DND-41 (cell line): Measurements from ENCODE around the gene HDGFL3.

Experiments
- ATAC-seq: fragments of 200-7000 bp; cut with Tn5 transposase; 3 replicates; pipeline ENCODE4 v1.9.1; 2021; ENCODE audit warnings: low read depth; ENCODE audit not compliant: insufficient read depth
- DNase-seq: peaks from one replicate; pipeline ENCODE4 v3.0.0-alpha.2; 2020
- H2AFZ ChIP-seq: 2 replicates; pipeline ENCODE4 v1.6.0; 2012; ENCODE audit warnings: low read depth, low read length
- H3K27ac ChIP-seq: 2 replicates; pipeline ENCODE4 v1.5.1; 2012; ENCODE audit warnings: low read length, inconsistent platforms
- H3K27me3 ChIP-seq: fragments of 200-600 bp; sonication (generic); 2 replicates; pipeline ENCODE4 v1.6.0; 2012; ENCODE audit warnings: low read length, mild to moderate bottlenecking, inconsistent platforms; ENCODE audit not compliant: insufficient read depth, poor library complexity
- H3K36me3 ChIP-seq: 2 replicates; pipeline ENCODE4 v1.5.1; 2012; ENCODE audit warnings: low read length, inconsistent platforms; ENCODE audit not compliant: insufficient read depth
- H3K4me1 ChIP-seq: 2 replicates; pipeline ENCODE4 v1.5.1; 2012; ENCODE audit warnings: mild to moderate bottlenecking, low read length; ENCODE audit not compliant: insufficient read depth
- H3K4me2 ChIP-seq: 2 replicates; pipeline ENCODE4 v1.6.0; 2012; ENCODE audit warnings: mild to moderate bottlenecking, moderate library complexity, low read length, inconsistent platforms; ENCODE audit not compliant: insufficient read depth
- H3K4me3 ChIP-seq, 2 experiments: fragments of 200-600 bp in 1 of 2; shearing (Covaris generic) in 1 of 2; 2 replicates each; pipeline ENCODE4 v1.5.1; 2012 to 2016; ENCODE audit warnings: inconsistent platforms in 2 of 2, low read length in 2 of 2, mild to moderate bottlenecking in 2 of 2, low read depth in 1 of 2, moderate library complexity in 1 of 2
- H3K79me2 ChIP-seq: 2 replicates; pipeline ENCODE4 v1.6.0; 2012; ENCODE audit warnings: low read length, inconsistent platforms; ENCODE audit not compliant: insufficient read depth
- H3K9ac ChIP-seq: 2 replicates; pipeline ENCODE4 v1.6.0; 2012; ENCODE audit warnings: low read depth, mild to moderate bottlenecking, inconsistent platforms, low read length, moderate library complexity
- H3K9me3 ChIP-seq: 2 replicates; pipeline ENCODE4 v1.5.1; 2012; ENCODE audit warnings: low read length, moderate library complexity, mild to moderate bottlenecking, inconsistent platforms; ENCODE audit not compliant: insufficient read depth, severe bottlenecking
- H4K20me1 ChIP-seq: 2 replicates; pipeline ENCODE4 v1.6.0; 2012; ENCODE audit warnings: low read length; ENCODE audit not compliant: insufficient read depth
- EZH2 ChIP-seq: IDR thresholded peaks from 3 replicates; pipeline ENCODE4 v1.6.1; 2012; ENCODE audit warnings: borderline replicate concordance, low read depth, mild to moderate bottlenecking, moderate library complexity, low read length, inconsistent platforms; ENCODE audit not compliant: severe bottlenecking
- TF ChIP-seq, protein P1 (sequence below): IDR thresholded peaks from 2 replicates; pipeline ENCODE4 v1.5.1; 2012; ENCODE audit warnings: borderline replicate concordance, low read length, moderate library complexity, mild to moderate bottlenecking; ENCODE audit not compliant: poor library complexity, severe bottlenecking; ENCODE audit errors: extremely low read depth

HDGFL3 gene

DNA sequence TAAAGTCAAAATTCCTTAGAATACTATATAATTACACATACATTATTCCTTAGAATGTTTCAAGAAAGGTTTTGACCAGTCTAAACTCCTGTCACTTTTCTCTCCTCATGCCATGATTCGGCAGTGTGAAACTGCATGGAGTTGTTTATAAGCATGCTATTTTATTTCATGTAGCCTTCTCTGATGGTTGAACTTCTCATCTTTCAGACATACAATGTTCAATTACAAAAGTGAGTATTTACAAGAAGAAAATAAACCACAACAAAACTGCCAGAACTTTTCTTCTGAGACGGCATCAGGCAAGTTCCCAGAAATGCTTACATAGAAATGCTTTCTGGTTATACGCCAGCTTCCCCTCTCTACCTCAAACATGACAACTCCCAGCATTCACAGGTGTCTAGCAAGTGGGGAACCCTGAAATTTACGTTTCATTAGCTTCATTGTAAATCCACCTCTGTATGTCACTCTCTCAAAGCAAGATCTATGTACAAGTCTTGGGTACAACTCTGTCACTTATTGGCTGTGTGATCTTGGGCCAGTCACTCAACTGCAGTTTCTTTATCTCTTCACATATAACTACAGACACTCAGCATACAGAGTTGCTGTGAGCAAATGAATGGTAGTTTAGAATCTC lies 42.7 kb downstream of the HDGFL3 start:
- Histone ChIP-seq H2AFZ (no peak overlapping the region), H3K27me3 (no peaks in the 10 kb centered on the region), H3K4me3 (no peak overlapping the region), H3K9me3 (peaks cover 9% of the 10 kb centered on the region), H3K4me2 (peak overlapping the region; percentile 19; the same call in 1 of the 2 replicates), H3K79me2 (peaks cover 41% of the 10 kb centered on the region), H3K36me3 (no peaks in the 10 kb centered on the region; the same call in 1 of the 2 replicates), H4K20me1 (no peaks in the 10 kb centered on the region), H3K27ac (peak overlapping the region; percentile 37), H3K4me1 (peaks cover 14% of the 10 kb centered on the region), H3K9ac (no peak overlapping the region)
- TF ChIP-seq, protein P1, sequence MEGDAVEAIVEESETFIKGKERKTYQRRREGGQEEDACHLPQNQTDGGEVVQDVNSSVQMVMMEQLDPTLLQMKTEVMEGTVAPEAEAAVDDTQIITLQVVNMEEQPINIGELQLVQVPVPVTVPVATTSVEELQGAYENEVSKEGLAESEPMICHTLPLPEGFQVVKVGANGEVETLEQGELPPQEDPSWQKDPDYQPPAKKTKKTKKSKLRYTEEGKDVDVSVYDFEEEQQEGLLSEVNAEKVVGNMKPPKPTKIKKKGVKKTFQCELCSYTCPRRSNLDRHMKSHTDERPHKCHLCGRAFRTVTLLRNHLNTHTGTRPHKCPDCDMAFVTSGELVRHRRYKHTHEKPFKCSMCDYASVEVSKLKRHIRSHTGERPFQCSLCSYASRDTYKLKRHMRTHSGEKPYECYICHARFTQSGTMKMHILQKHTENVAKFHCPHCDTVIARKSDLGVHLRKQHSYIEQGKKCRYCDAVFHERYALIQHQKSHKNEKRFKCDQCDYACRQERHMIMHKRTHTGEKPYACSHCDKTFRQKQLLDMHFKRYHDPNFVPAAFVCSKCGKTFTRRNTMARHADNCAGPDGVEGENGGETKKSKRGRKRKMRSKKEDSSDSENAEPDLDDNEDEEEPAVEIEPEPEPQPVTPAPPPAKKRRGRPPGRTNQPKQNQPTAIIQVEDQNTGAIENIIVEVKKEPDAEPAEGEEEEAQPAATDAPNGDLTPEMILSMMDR: no peak
- no peak for TF ChIP-seq EZH2
- ATAC-seq (peak; percentile 78), DNase-seq (peak; percentile 34)

GRCh38 chr15:83164111-83164770 lies 43.4 kb downstream of the HDGFL3 start:
- no peak for TF ChIP-seq EZH2
- TF ChIP-seq, protein P1: no peak
- no peak overlapping the region for H3K4me3 ChIP-seq
- no peaks in the 10 kb centered on the region; the same call in 1 of the 2 replicates for H3K36me3 ChIP-seq
- ATAC-seq (no peak; the same call in 2 of the 3 replicates), DNase-seq (no peak)
- H3K27ac ChIP-seq: no peak overlapping the region
- no peak overlapping the region for H3K9ac ChIP-seq
- no peak overlapping the region for H3K4me2 ChIP-seq
- H3K27me3 ChIP-seq: no peaks in the 10 kb centered on the region
- peaks cover 35% of the 10 kb centered on the region for H3K79me2 ChIP-seq
- no peaks in the 10 kb centered on the region for H4K20me1 ChIP-seq
- H3K4me1 ChIP-seq: peaks cover 14% of the 10 kb centered on the region
- H2AFZ ChIP-seq: no peak overlapping the region
- peaks cover 9% of the 10 kb centered on the region for H3K9me3 ChIP-seq

DNA sequence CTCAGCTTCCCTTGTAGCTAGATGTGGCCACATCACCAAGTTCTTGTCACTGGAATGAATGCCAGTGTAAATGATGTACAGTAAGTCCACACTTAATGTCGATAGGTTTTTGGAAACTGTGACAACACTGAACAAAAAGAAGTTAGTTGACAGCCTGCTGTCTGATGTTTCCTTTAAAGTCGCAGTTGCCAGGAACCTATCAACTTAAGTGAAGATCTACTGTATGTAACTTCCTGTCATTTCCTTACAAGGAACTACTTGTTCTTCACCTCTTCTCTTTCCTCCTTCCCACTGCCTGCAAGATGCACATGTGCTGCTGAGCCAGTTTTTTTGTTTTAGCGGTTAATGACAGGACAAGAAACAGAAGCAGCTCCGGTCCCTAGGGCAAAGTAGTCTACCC lies 44.6 kb downstream of the HDGFL3 start:
- TF ChIP-seq, protein P1: no peak
- no peak for TF ChIP-seq EZH2
- no peak for DNase-seq
- H3K9ac ChIP-seq: no peak overlapping the region
- no peak overlapping the region for H3K4me2 ChIP-seq
- H3K27ac ChIP-seq: no peak overlapping the region
- no peaks in the 10 kb centered on the region for H4K20me1 ChIP-seq
- peaks cover 9% of the 10 kb centered on the region for H3K9me3 ChIP-seq
- no peak overlapping the region for H3K4me3 ChIP-seq
- 0 out of 3 replicates have a peak, but pooled peaks have one; percentile 54 for ATAC-seq
- H3K36me3 ChIP-seq: peaks cover 1% of the 10 kb centered on the region; the same call in 1 of the 2 replicates
- peaks cover 14% of the 10 kb centered on the region for H3K4me1 ChIP-seq
- no peak overlapping the region for H2AFZ ChIP-seq
- H3K79me2 ChIP-seq: peaks cover 26% of the 10 kb centered on the region
- no peaks in the 10 kb centered on the region for H3K27me3 ChIP-seq
